Body of pancreas (tissue), 4 donors: ENCODE measurements around the gene EMC8. TPM values are rescaled to one million over a fixed set of nuclear protein-coding genes. Genes with fewer than 3 reads are reported as not detected.

Experiments used
- ATAC-seq: fragments of 150-250 bp; one replicate; pipeline ENCODE4 v1.9.1; 2016
- DNase-seq, 4 donors: peaks; one replicate each; pipeline ENCODE4 v3.0.0-alpha.2; 2019
- H3K27ac ChIP-seq, 4 donors: fragments of 200-600 bp; sonication (generic); 1 replicate in 3 of 4; 2 replicates in 1 of 4; pipeline versions ENCODE4 v1.5.1 to v1.6.1; 2016 to 2019; ENCODE audit warnings: mild to moderate bottlenecking in 1 of 4, mixed read lengths in 1 of 4, moderate library complexity in 1 of 4
- H3K27me3 ChIP-seq, 2 donors: fragments of 200-600 bp; sonication (generic); one replicate each; pipeline ENCODE4 v1.6.0; 2016; ENCODE audit warnings: mild to moderate bottlenecking in 1 of 2
- H3K36me3 ChIP-seq, 2 donors: fragments of 200-600 bp; sonication (generic); replicated peaks in 1 of 2; 2 replicates each; pipeline ENCODE4 v1.5.1; 2016; ENCODE audit warnings: low read depth in 2 of 2; ENCODE audit not compliant: insufficient read depth in 1 of 2
- H3K4me1 ChIP-seq: fragments of 200-600 bp; sonication (generic); one replicate; pipeline ENCODE4 v1.6.0; 2016
- H3K4me3 ChIP-seq, 2 donors: fragments of 200-600 bp; sonication (generic); 1 replicate in 1 of 2; 2 replicates in 1 of 2; pipeline ENCODE4 v1.5.1; 2016 to 2019
- H3K9me3 ChIP-seq, 3 donors: fragments of 200-600 bp; sonication (generic); 1 replicate in 2 of 3; 2 replicates in 1 of 3; pipeline ENCODE4 v1.5.1; 2016
- CTCF ChIP-seq, 7 experiments: fragments of 450-650 bp in 4 of 7; fragments of 200-600 bp in 3 of 7; sonication (generic) in 3 of 7; IDR thresholded peaks; one replicate each; pipeline ENCODE4 v1.5.1; 2016 to 2019; ENCODE audit warnings: antibody characterized with exemption in 7 of 7
- POLR2A ChIP-seq, 3 donors: fragments of 450-650 bp; IDR thresholded peaks; one replicate each; pipeline ENCODE4 v1.6.1; 2016; ENCODE audit warnings: antibody characterized with exemption in 3 of 3, mild to moderate bottlenecking in 2 of 3
- WGBS, 2 donors: methylation state at CpG; one replicate each; pipeline ENCODE4 v1.1.5; 2017; 5-methylcytosine and 5-hydroxymethylcytosine counted together
- intact Hi-C: fragments of 100-400 bp; cut with DNase I; formaldehyde crosslinking; loops from one replicate; pipeline ENCODE4 v1.15.1; 2023
- total RNA-seq, 2 donors: library from RNA; depleted of rRNA; stranded (reverse); fragments of >200 nt; gene quantifications; one replicate each; pipeline ENCODE4 v1.1.0, GENCODE V29; 2016

Gene EMC8
- total RNA-seq, 2 donors from 2014 or later: 16.3 to 30.7 TPM

- 81 to 93% methylated on average over 10 of the region's 10 CpGs for WGBS, 2 donors
- Histone ChIP-seq H3K4me3 (no peak overlapping the region), H3K9me3 (no peaks in the 10 kb centered on the region), H3K4me1 (peaks cover 11% of the 10 kb centered on the region), H3K36me3 (peaks cover 0 to 16% of the 10 kb centered on the region in 2 donors), H3K27ac (no peak overlapping the region), H3K27me3 (no peaks in the 10 kb centered on the region)
- intact Hi-C loops: no loop called here
- ATAC-seq (no peak), DNase-seq (no peak)
- TF ChIP-seq POLR2A (IDR thresholded peaks at IDR 0.05): no peak
- no peak for TF ChIP-seq CTCF (IDR thresholded peaks at IDR 0.05)
Observed at GRCh38 chr16:85781156-85781555, 18.2 kb downstream of the EMC8 start.

GRCh38 chr16:85780281-85780680 is 19.1 kb downstream of the EMC8 start:
- H3K4me3 ChIP-seq: no peak overlapping the region
- H3K4me1 ChIP-seq: peaks cover 11% of the 10 kb centered on the region
- no peak for TF ChIP-seq POLR2A (IDR thresholded peaks at IDR 0.05)
- no peak for TF ChIP-seq CTCF (IDR thresholded peaks at IDR 0.05)
- ATAC-seq: no peak
- H3K27ac ChIP-seq: no peak overlapping the region
- WGBS, 2 donors: 89 to 92% methylated on average over 26 of the region's 26 CpGs
- no peaks in the 10 kb centered on the region for H3K9me3 ChIP-seq
- H3K36me3 ChIP-seq: peaks cover 0 to 16% of the 10 kb centered on the region in 2 donors
- intact Hi-C loops: no loop called here
- no peak for DNase-seq
- no peaks in the 10 kb centered on the region for H3K27me3 ChIP-seq

GRCh38 chr16:85778873-85779272 is 20.5 kb downstream of the EMC8 start:
- WGBS, 2 donors: 77 to 84% methylated on average over 12 of the region's 12 CpGs
- intact Hi-C loops: no loop called here
- TF ChIP-seq POLR2A (IDR thresholded peaks at IDR 0.05) (no peak), CTCF (IDR thresholded peaks at IDR 0.05) (no peak)
- H3K36me3 ChIP-seq: peaks cover 0 to 16% of the 10 kb centered on the region in 2 donors
- no peaks in the 10 kb centered on the region for H3K9me3 ChIP-seq
- no peaks in the 10 kb centered on the region for H3K27me3 ChIP-seq
- H3K27ac ChIP-seq: no peak overlapping the region
- ATAC-seq (no peak), DNase-seq (no peak)
- peaks cover 11% of the 10 kb centered on the region for H3K4me1 ChIP-seq
- no peak overlapping the region for H3K4me3 ChIP-seq

- intact Hi-C loops: no loop called here
- no peak overlapping the region for H3K27ac ChIP-seq
- H3K4me3 ChIP-seq: no peak overlapping the region
- DNase-seq: no peak
- TF ChIP-seq POLR2A (IDR thresholded peaks at IDR 0.05) (no peak), CTCF (IDR thresholded peaks at IDR 0.05) (no peak)
- ATAC-seq: no peak
- WGBS, 2 donors: 64 to 84% methylated on average over 4 of the region's 4 CpGs
- no peaks in the 10 kb centered on the region for H3K9me3 ChIP-seq
- peaks cover 11% of the 10 kb centered on the region for H3K4me1 ChIP-seq
- no peaks in the 10 kb centered on the region for H3K27me3 ChIP-seq
- H3K36me3 ChIP-seq: peaks cover 0 to 16% of the 10 kb centered on the region in 2 donors
Observed at GRCh38 chr16:85777583-85778310, 21.6 kb downstream of the EMC8 start.

- Histone ChIP-seq H3K9me3 (no peaks in the 10 kb centered on the region), H3K27ac (no peak overlapping the region), H3K27me3 (no peaks in the 10 kb centered on the region), H3K4me3 (no peak overlapping the region), H3K36me3 (peaks cover 0 to 8% of the 10 kb centered on the region in 2 donors), H3K4me1 (no peaks in the 10 kb centered on the region)
- DNase-seq (no peak), ATAC-seq (no peak)
- TF ChIP-seq POLR2A (IDR thresholded peaks at IDR 0.05): no peak
- no peak for TF ChIP-seq CTCF (IDR thresholded peaks at IDR 0.05)
- intact Hi-C loops: no loop called here
- 69 to 83% methylated on average over 4 to 8 of the region's 8 CpGs for WGBS, 2 donors
Observed at GRCh38 chr16:85774811-85775210, 24.5 kb downstream of the EMC8 start.
